ENCODE results near the gene ZBTB26.

DNA sequence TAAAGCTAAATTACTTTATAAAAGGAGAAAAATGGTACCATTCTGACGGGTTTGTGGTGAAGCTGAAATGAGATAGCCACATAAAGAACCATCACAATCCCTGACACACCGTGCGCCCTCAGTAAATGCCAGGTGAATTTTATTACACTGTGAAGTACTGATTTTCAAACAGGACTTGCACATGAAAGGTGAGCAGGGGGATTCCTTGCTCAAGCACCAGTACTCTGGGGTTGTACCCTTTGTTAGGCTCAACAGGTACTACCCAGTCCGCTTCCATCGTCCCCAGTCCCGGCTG, 9.1 kb upstream of the ZBTB26 start:
- TF ChIP-seq, protein P1, sequence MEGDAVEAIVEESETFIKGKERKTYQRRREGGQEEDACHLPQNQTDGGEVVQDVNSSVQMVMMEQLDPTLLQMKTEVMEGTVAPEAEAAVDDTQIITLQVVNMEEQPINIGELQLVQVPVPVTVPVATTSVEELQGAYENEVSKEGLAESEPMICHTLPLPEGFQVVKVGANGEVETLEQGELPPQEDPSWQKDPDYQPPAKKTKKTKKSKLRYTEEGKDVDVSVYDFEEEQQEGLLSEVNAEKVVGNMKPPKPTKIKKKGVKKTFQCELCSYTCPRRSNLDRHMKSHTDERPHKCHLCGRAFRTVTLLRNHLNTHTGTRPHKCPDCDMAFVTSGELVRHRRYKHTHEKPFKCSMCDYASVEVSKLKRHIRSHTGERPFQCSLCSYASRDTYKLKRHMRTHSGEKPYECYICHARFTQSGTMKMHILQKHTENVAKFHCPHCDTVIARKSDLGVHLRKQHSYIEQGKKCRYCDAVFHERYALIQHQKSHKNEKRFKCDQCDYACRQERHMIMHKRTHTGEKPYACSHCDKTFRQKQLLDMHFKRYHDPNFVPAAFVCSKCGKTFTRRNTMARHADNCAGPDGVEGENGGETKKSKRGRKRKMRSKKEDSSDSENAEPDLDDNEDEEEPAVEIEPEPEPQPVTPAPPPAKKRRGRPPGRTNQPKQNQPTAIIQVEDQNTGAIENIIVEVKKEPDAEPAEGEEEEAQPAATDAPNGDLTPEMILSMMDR (IDR thresholded peaks at IDR 0.05): no peak
- TF ChIP-seq POLR2AphosphoS5 (IDR thresholded peaks at IDR 0.05): no peak
